OCI-LY1 (cell line): ENCODE results near the gene COLEC12.

Experiments used
- H2AFZ ChIP-seq: fragments of 200-600 bp; sonication (generic), shearing (Covaris generic); 2 replicates; pipeline ENCODE4 v1.6.0; 2014; ENCODE audit warnings: antibody characterized with exemption, mild to moderate bottlenecking, low read length
- H3F3A ChIP-seq: fragments of 200-600 bp; sonication (generic), shearing (Covaris generic); 2 replicates; pipeline ENCODE4 v1.6.0; 2014; ENCODE audit warnings: mild to moderate bottlenecking, antibody characterized with exemption, low read length, moderate library complexity; ENCODE audit not compliant: insufficient read depth
- H3K27ac ChIP-seq: fragments of 200-600 bp; sonication (generic); 2 replicates; pipeline ENCODE4 v1.5.1; 2014; ENCODE audit warnings: low read length, mixed run types, mild to moderate bottlenecking, low read depth; ENCODE audit not compliant: poor library complexity, severe bottlenecking
- H3K27me3 ChIP-seq: fragments of 200-600 bp; sonication (generic); 2 replicates; pipeline ENCODE4 v1.6.0; 2014; ENCODE audit warnings: antibody characterized with exemption, mild to moderate bottlenecking, low read length, moderate library complexity; ENCODE audit not compliant: insufficient read depth
- H3K36me3 ChIP-seq: fragments of 200-600 bp; sonication (generic); 2 replicates; pipeline ENCODE4 v1.6.1; 2014; ENCODE audit warnings: mild to moderate bottlenecking, antibody characterized with exemption, low read length, moderate library complexity, mixed read lengths; ENCODE audit not compliant: insufficient read depth
- H3K4me1 ChIP-seq: fragments of 200-600 bp; sonication (generic); 2 replicates; pipeline ENCODE4 v1.5.1; 2014; ENCODE audit warnings: mild to moderate bottlenecking, low read length, moderate library complexity; ENCODE audit not compliant: insufficient read depth, severe bottlenecking
- H3K4me2 ChIP-seq: fragments of 200-600 bp; sonication (generic), shearing (Covaris generic); 2 replicates; pipeline ENCODE4 v1.6.1; 2014; ENCODE audit warnings: low read length
- H3K4me3 ChIP-seq: fragments of 200-600 bp; sonication (generic); 2 replicates; pipeline ENCODE4 v1.5.1; 2014; ENCODE audit warnings: low read length, low read depth, mild to moderate bottlenecking, mixed read lengths; ENCODE audit not compliant: poor library complexity, severe bottlenecking
- H3K79me2 ChIP-seq: fragments of 200-600 bp; shearing (Covaris generic); 2 replicates; pipeline ENCODE4 v1.6.1; 2016; ENCODE audit warnings: mixed run types, low read length, mixed read lengths; ENCODE audit not compliant: insufficient read depth
- H3K9ac ChIP-seq: fragments of 200-600 bp; sonication (generic), shearing (Covaris generic); 2 replicates; pipeline ENCODE4 v1.6.1; 2014; ENCODE audit warnings: mild to moderate bottlenecking, low read length, mixed read lengths
- H3K9me2 ChIP-seq: fragments of 200-600 bp; sonication (generic), shearing (Covaris generic); 2 replicates; pipeline ENCODE4 v1.6.1; 2014; ENCODE audit warnings: low read depth, mild to moderate bottlenecking, low read length, mixed read lengths
- H3K9me3 ChIP-seq: fragments of 200-600 bp; shearing (Covaris generic); 2 replicates; pipeline ENCODE4 v1.6.1; 2014; ENCODE audit warnings: low read length, mixed read lengths
- H4K20me1 ChIP-seq: fragments of 200-600 bp; sonication (generic), shearing (Covaris generic); 2 replicates; pipeline ENCODE4 v1.6.0; 2016; ENCODE audit warnings: mild to moderate bottlenecking, low read length; ENCODE audit not compliant: insufficient read depth
- EZH2 ChIP-seq: fragments of 200-600 bp; sonication (generic), shearing (Covaris generic); IDR thresholded peaks from 2 replicates; pipeline ENCODE4 v1.8.0; 2017; ENCODE audit warnings: borderline replicate concordance, mixed run types, mild to moderate bottlenecking, antibody characterized with exemption, low read length, moderate library complexity, mixed read lengths
- TF ChIP-seq, protein P1 (sequence below): fragments of 200-600 bp; sonication (generic), shearing (Covaris generic); IDR thresholded peaks from 2 replicates; pipeline ENCODE4 v1.5.1; 2017; ENCODE audit warnings: mild to moderate bottlenecking, antibody characterized with exemption, low read length, moderate library complexity, mixed read lengths

COLEC12 gene

GRCh38 chr18:527146-527545, 26.6 kb upstream of the COLEC12 start:
- H3K27me3 ChIP-seq, result no peaks in the 10 kb centered on the region
- H3K4me2 ChIP-seq, result no peak overlapping the region
- no peaks in the 10 kb centered on the region for H3K4me1 ChIP-seq
- no peak overlapping the region for H3K27ac ChIP-seq
- H3F3A ChIP-seq, result no peaks in the 10 kb centered on the region
- H3K4me3 ChIP-seq, result no peak overlapping the region
- no peaks in the 10 kb centered on the region for H4K20me1 ChIP-seq
- no peak overlapping the region for H3K9ac ChIP-seq
- H3K9me2 ChIP-seq, result no peaks in the 10 kb centered on the region
- TF ChIP-seq, protein P1, sequence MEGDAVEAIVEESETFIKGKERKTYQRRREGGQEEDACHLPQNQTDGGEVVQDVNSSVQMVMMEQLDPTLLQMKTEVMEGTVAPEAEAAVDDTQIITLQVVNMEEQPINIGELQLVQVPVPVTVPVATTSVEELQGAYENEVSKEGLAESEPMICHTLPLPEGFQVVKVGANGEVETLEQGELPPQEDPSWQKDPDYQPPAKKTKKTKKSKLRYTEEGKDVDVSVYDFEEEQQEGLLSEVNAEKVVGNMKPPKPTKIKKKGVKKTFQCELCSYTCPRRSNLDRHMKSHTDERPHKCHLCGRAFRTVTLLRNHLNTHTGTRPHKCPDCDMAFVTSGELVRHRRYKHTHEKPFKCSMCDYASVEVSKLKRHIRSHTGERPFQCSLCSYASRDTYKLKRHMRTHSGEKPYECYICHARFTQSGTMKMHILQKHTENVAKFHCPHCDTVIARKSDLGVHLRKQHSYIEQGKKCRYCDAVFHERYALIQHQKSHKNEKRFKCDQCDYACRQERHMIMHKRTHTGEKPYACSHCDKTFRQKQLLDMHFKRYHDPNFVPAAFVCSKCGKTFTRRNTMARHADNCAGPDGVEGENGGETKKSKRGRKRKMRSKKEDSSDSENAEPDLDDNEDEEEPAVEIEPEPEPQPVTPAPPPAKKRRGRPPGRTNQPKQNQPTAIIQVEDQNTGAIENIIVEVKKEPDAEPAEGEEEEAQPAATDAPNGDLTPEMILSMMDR, result no peak
- TF ChIP-seq EZH2, result no peak
- no peaks in the 10 kb centered on the region for H3K79me2 ChIP-seq
- H3K36me3 ChIP-seq, result no peaks in the 10 kb centered on the region
- H2AFZ ChIP-seq, result no peak overlapping the region
- no peaks in the 10 kb centered on the region for H3K9me3 ChIP-seq

DNA sequence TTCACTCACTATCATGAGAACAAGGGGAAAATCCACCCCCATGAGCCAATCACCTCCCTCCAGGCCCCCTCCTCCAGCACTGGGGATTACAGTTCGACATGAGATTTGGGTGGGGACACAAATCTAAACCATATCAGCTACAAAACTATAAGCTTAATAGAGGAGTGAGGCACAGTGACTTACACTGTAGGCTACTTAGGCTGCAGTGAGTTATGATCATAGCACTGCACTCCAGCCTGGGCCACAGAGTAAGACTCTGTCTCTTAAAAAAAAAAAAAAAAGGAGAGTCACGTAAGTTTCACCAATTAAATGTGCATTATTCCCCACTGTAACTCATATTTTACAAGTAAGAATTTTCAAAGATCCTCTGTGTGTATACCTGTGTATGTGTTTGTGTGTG, 26.2 kb upstream of the COLEC12 start:
- no peak overlapping the region for H3K27ac ChIP-seq
- H3K4me1 ChIP-seq, result no peaks in the 10 kb centered on the region
- TF ChIP-seq, protein P1, result no peak
- no peak for TF ChIP-seq EZH2
- no peaks in the 10 kb centered on the region for H3K9me2 ChIP-seq
- H3K9me3 ChIP-seq, result no peaks in the 10 kb centered on the region
- H2AFZ ChIP-seq, result no peak overlapping the region
- no peaks in the 10 kb centered on the region for H3K36me3 ChIP-seq
- no peaks in the 10 kb centered on the region for H4K20me1 ChIP-seq
- no peak overlapping the region for H3K4me3 ChIP-seq
- no peaks in the 10 kb centered on the region for H3K79me2 ChIP-seq
- no peaks in the 10 kb centered on the region for H3F3A ChIP-seq
- H3K27me3 ChIP-seq, result no peaks in the 10 kb centered on the region
- no peak overlapping the region for H3K4me2 ChIP-seq
- no peak overlapping the region for H3K9ac ChIP-seq

DNA sequence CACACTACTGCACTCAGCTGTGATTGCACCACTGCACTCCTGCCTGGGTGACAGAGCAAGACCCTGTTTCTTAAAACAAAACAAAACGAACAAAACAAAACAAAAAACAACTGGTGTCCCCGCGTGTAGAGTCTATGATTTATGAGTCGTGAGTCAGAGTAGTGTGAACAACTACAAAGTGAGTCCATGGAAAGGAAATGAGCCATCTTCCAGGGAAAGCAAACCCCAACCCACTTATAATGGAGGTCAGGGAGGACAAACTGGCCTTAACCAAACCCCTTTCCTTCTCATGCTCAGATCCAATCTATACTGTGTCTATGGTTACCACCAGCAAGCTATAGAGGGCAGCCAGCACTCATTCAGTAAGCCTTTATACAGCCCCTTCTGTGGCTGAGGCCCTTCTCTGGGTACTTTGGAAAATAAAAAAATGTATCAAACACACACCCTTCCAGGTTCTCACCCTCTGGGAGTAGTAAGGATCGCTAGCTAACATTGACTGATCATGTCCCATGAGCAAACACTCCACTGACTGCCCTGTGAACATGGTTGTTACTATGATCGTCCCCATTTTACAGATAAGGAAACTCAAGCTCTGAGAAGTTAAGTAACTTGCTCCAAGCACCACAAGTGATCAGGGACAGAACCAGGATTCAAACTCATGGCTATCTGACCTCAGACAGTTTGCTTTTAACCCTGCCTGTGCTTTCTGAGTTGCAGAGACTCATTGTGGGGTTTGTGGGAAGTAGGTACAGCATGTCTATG, 24.7 kb upstream of the COLEC12 start:
- H4K20me1 ChIP-seq, result no peaks in the 10 kb centered on the region
- H3K36me3 ChIP-seq, result no peaks in the 10 kb centered on the region
- no peak overlapping the region for H3K4me2 ChIP-seq
- H3K27me3 ChIP-seq, result no peaks in the 10 kb centered on the region
- no peak overlapping the region for H2AFZ ChIP-seq
- H3K4me1 ChIP-seq, result no peaks in the 10 kb centered on the region
- H3K79me2 ChIP-seq, result no peaks in the 10 kb centered on the region
- H3F3A ChIP-seq, result no peaks in the 10 kb centered on the region
- H3K4me3 ChIP-seq, result no peak overlapping the region
- no peaks in the 10 kb centered on the region for H3K9me2 ChIP-seq
- H3K9me3 ChIP-seq, result no peaks in the 10 kb centered on the region
- no peak overlapping the region for H3K9ac ChIP-seq
- TF ChIP-seq, protein P1, result no peak
- TF ChIP-seq EZH2, result no peak
- H3K27ac ChIP-seq, result no peak overlapping the region
